Measurements from ENCODE around the gene GRB10. TPM values are rescaled to one million over a fixed set of nuclear protein-coding genes. Genes with fewer than 3 reads are reported as not detected.

The GRB10 gene
- total and polyA plus RNA-seq, 2 experiments from 2014 or later = 35.0 to 154 TPM

GRCh38 chr7:50666124-50666496 lies 116.6 kb downstream of the GRB10 start:
- H3K4me3 ChIP-seq = no peak overlapping the region
- no peaks in the 10 kb centered on the region; the same call in 1 of the 2 replicates for H3K36me3 ChIP-seq (ENCODE audit: insufficient read depth)
- no peak for DNase-seq (ENCODE audit: low spot score)
- H3K27me3 ChIP-seq (ENCODE audit: insufficient read depth) = no peaks in the 10 kb centered on the region
- ATAC-seq = no peak
- H3F3A ChIP-seq (replicated peaks; ENCODE audit: low read depth) = no peaks in the 10 kb centered on the region
- no peaks in the 10 kb centered on the region for H3K9me3 Mint-ChIP-seq
- H3K27ac Mint-ChIP-seq = no peak overlapping the region
- no peak overlapping the region for H3K27ac ChIP-seq (ENCODE audit: low read depth)
- no peaks in the 10 kb centered on the region for H3K4me1 Mint-ChIP-seq
- H3K4me3 Mint-ChIP-seq = no peak overlapping the region
- peaks cover 39% of the 10 kb centered on the region for H4K20me1 ChIP-seq (replicated peaks; ENCODE audit: insufficient read depth)
- no peak overlapping the region for H3K4me2 ChIP-seq
- TF ChIP-seq POLR2AphosphoS5 (IDR thresholded peaks at IDR 0.05; ENCODE audit: low read depth) (no peak), JUNB (IDR thresholded peaks at IDR 0.05; ENCODE audit: unreplicated experiment) (no peak), ZNF331 (CRISPR knock-in tag; IDR thresholded peaks at IDR 0.05; ENCODE audit: low read depth) (no peak), ZNF114 (CRISPR knock-in tag; IDR thresholded peaks at IDR 0.05) (no peak), NANOG (IDR thresholded peaks at IDR 0.05; ENCODE audit: borderline replicate concordance) (no peak), EZH2phosphoT487 (IDR thresholded peaks at IDR 0.05; ENCODE audit: unreplicated experiment) (no peak), CTCF (conservative IDR thresholded peaks at IDR 0.05; ENCODE audit: low read depth in 2 of 2) (no peak), STAT1 (IDR thresholded peaks at IDR 0.05; ENCODE audit: unreplicated experiment) (no peak), REST (IDR thresholded peaks at IDR 0.05; ENCODE audit: unreplicated experiment) (no peak), ZNF462 (CRISPR knock-in tag; IDR thresholded peaks at IDR 0.05) (no peak), EZH2 (IDR thresholded peaks at IDR 0.05; ENCODE audit: low read depth, unreplicated experiment) (no peak), CREB1 (CRISPR knock-in tag; IDR thresholded peaks at IDR 0.05; ENCODE audit: low read depth) (no peak), ETS1 (IDR thresholded peaks at IDR 0.05) (no peak)
- peaks cover 8% of the 10 kb centered on the region for H3K27me3 Mint-ChIP-seq (ENCODE audit: insufficient read depth, low read depth, poor library complexity)
- H3K79me2 ChIP-seq (replicated peaks; ENCODE audit: insufficient read depth) = peaks cover 43% of the 10 kb centered on the region
- H3K4me1 ChIP-seq (ENCODE audit: insufficient read depth) = no peaks in the 10 kb centered on the region; the same call in 1 of the 2 replicates
- no peaks in the 10 kb centered on the region for H3K9me2 ChIP-seq (ENCODE audit: insufficient read depth)
- no peak overlapping the region for H2AFZ ChIP-seq
- H3K36me3 Mint-ChIP-seq (ENCODE audit: low read depth) = peaks cover 56% of the 10 kb centered on the region

All from GM23338 (cell line).